ENCODE data around the gene ABHD2. TPM values are rescaled to one million over a fixed set of nuclear protein-coding genes. Genes with fewer than 3 reads are reported as not detected.
"Not testable (repeated sequence)": the region's sequence is repeated elsewhere in the genome, so short reads cannot be mapped to it uniquely, and the experiment has no call there.

Gene ABHD2
- 100 to 1,000 TPM in 5 of 6 donors, 10 to 100 TPM in 1; 84.1 to 230 (median 174) TPM for total RNA-seq

GRCh38 chr15:89087830-89088604, at the start of gene ABHD2:
Gene ABHD2 (plus strand): TSS chr15:89088456. CDS start chr15:89116328, 27,872 bp downstream.
- H3K27me3 ChIP-seq = no peaks in the 10 kb centered on the region
- peak within 1 kb of the TSS; percentile 90 to 95 (median 93) for H3K4me3 ChIP-seq
- H3K27ac ChIP-seq = peak within 1 kb of the TSS; percentile 92 to 99 (median 95)
- no peak for TF ChIP-seq CTCF (IDR thresholded peaks at IDR 0.05)
- TF ChIP-seq POLR2A (IDR thresholded peaks at IDR 0.05) = peak in 3 of 4 donors; percentile 90 to 96 (median 96)
- TF ChIP-seq POLR2AphosphoS5 (IDR thresholded peaks at IDR 0.05) = peak; percentile 54 to 83
- peak in 1 of 4 donors; percentile 20 for TF ChIP-seq EP300 (IDR thresholded peaks at IDR 0.05)
- WGBS, 2 donors = 1% methylated on average over 18 to 32 of the region's 51 CpGs
- peaks cover 30 to 46% (median 39%) of the 10 kb centered on the region in 4 donors for H3K4me1 ChIP-seq
- H3K36me3 ChIP-seq = no peaks in the 10 kb centered on the region
- ATAC-seq (ENCODE audit: low FRiP score in 2 of 2) (peak; percentile 97 to 98), DNase-seq (peak; percentile 99)
- no peaks in the 10 kb centered on the region for H3K9me3 ChIP-seq

- ATAC-seq (ENCODE audit: low FRiP score in 2 of 2) = no peak
- 79 to 81% methylated on average over 5 of the region's 5 CpGs for WGBS, 2 donors
- no peaks in the 10 kb centered on the region for H3K9me3 ChIP-seq
- no peak overlapping the region for H3K27ac ChIP-seq
- H3K27me3 ChIP-seq = no peaks in the 10 kb centered on the region
- DNase-seq = no peak
- no peak for TF ChIP-seq CTCF (IDR thresholded peaks at IDR 0.05)
- TF ChIP-seq POLR2A (IDR thresholded peaks at IDR 0.05) = no peak
- no peak overlapping the region for H3K4me3 ChIP-seq
- H3K36me3 ChIP-seq = no peaks in the 10 kb centered on the region
- H3K4me1 ChIP-seq = no peaks in the 10 kb centered on the region
Measured at GRCh38 chr15:89039142-89039541, 49.1 kb upstream of the ABHD2 start.

GRCh38 chr15:89041507-89041906, 46.7 kb upstream of the ABHD2 start:
- ATAC-seq (ENCODE audit: low FRiP score in 2 of 2) = no peak
- no peak overlapping the region for H3K4me3 ChIP-seq
- H3K27ac ChIP-seq = no peak overlapping the region
- no peak for DNase-seq
- H3K4me1 ChIP-seq = no peaks in the 10 kb centered on the region
- no peak for TF ChIP-seq POLR2AphosphoS5 (IDR thresholded peaks at IDR 0.05)
- no peak for TF ChIP-seq EP300 (IDR thresholded peaks at IDR 0.05)
- TF ChIP-seq CTCF (IDR thresholded peaks at IDR 0.05) = no peak
- no peaks in the 10 kb centered on the region for H3K36me3 ChIP-seq
- no peaks in the 10 kb centered on the region for H3K27me3 ChIP-seq
- no peaks in the 10 kb centered on the region for H3K9me3 ChIP-seq
- WGBS, 2 donors = 78 to 85% methylated on average over 5 of the region's 5 CpGs

GRCh38 chr15:89042387-89042786, 45.9 kb upstream of the ABHD2 start:
- no peaks in the 10 kb centered on the region for H3K9me3 ChIP-seq
- no peaks in the 10 kb centered on the region for H3K4me1 ChIP-seq
- DNase-seq (no peak), ATAC-seq (ENCODE audit: low FRiP score in 2 of 2) (no peak)
- H3K36me3 ChIP-seq = no peaks in the 10 kb centered on the region
- H3K27me3 ChIP-seq = no peaks in the 10 kb centered on the region
- H3K4me3 ChIP-seq = no peak overlapping the region
- no peak for TF ChIP-seq POLR2A (IDR thresholded peaks at IDR 0.05)
- WGBS, 2 donors = 79 to 93% methylated on average over 5 of the region's 5 CpGs
- no peak overlapping the region for H3K27ac ChIP-seq

GRCh38 chr15:89043031-89044002, 44.9 kb upstream of the ABHD2 start:
- no peak for TF ChIP-seq EP300 (IDR thresholded peaks at IDR 0.05)
- no peak for TF ChIP-seq POLR2A (IDR thresholded peaks at IDR 0.05)
- no peak for TF ChIP-seq CTCF (IDR thresholded peaks at IDR 0.05)
- TF ChIP-seq POLR2AphosphoS5 (IDR thresholded peaks at IDR 0.05) = no peak
- DNase-seq (no peak), ATAC-seq (ENCODE audit: low FRiP score in 2 of 2) (no peak)
- WGBS, 2 donors = 76 to 80% methylated on average over 3 of the region's 3 CpGs
- Histone ChIP-seq H3K4me3 (no peak overlapping the region), H3K9me3 (no peaks in the 10 kb centered on the region), H3K27ac (no peak overlapping the region), H3K4me1 (no peaks in the 10 kb centered on the region), H3K27me3 (no peaks in the 10 kb centered on the region), H3K36me3 (no peaks in the 10 kb centered on the region)

GRCh38 chr15:89049016-89049666, 39.1 kb upstream of the ABHD2 start:
- peak in 1 of 2 donors; percentile 54 for DNase-seq
- 58 to 74% methylated on average over 15 to 21 of the region's 21 CpGs for WGBS, 2 donors
- H3K27ac ChIP-seq; H3K9me3 ChIP-seq; H3K4me1 ChIP-seq; ATAC-seq (ENCODE audit: low FRiP score in 2 of 2); H3K4me3 ChIP-seq; H3K27me3 ChIP-seq; H3K36me3 ChIP-seq: not testable (repeated sequence)

Measured in upper lobe of left lung (tissue), 6 donors.